HG03196 (cell line): ENCODE data around the gene DYRK4.

Source experiments
- ATAC-seq: cut with Tn5 transposase; IDR thresholded peaks from one replicate; pipeline ENCODE4 v1.9.1; 2021; ENCODE audit not compliant: unreplicated experiment

DYRK4 gene

DNA sequence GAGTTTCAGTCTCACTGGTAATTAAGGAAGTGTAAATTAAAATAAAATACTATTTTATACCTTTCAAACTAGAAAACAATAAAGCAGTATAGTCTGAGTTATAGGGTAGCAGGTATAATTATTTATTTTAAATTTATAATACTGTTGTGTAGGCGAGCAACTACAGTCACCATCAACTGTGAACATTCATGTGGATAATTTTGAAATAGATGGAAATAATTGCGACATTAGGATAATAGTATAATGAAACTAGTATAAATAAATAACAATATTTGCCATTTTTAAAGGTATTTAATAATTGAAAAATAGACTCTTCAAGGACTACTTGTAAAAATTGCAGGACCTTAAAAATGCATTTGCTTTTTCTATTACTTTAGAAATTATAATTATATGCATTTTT lies 3.8 kb upstream of the DYRK4 start:
- no peak for ATAC-seq

DNA sequence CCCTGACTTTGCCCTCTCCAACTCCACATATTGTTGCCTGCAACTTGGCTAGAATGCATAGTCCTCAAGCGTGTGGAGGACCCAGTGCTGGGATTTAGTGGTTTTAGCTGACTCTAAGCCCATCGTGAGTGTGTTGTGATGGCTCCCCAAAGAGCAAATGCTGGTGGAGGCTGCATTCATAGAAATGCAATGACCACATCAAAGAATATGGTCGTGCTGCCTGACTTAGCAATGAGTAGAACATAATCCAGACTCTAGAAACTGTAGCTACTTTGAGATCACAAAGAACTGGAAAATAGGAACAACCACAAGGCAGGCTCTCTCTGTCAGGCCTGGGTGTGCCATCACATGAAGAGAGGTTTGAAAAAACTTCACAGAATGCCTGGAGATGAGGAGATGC lies 1.3 kb downstream of the DYRK4 start:
- ATAC-seq: no peak

DNA sequence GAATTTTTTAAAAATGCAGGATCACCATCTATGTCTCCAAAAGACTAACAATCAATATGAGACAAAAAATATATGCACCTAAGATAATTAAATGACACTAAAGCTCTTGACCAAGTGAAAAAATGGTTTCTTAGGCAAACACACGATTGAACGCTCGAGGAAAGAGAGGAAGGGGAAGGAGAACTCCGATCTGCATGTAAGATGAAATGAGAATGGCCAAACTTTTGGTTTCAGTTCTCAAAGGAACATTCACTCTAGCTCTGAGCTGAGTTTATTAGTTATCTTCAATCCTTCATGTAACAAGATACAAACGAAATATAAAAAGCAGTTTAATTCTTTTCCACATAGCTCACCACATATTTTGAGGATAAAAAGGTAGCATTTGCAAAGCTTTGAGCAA lies 2.8 kb downstream of the DYRK4 start:
- no peak for ATAC-seq

DNA sequence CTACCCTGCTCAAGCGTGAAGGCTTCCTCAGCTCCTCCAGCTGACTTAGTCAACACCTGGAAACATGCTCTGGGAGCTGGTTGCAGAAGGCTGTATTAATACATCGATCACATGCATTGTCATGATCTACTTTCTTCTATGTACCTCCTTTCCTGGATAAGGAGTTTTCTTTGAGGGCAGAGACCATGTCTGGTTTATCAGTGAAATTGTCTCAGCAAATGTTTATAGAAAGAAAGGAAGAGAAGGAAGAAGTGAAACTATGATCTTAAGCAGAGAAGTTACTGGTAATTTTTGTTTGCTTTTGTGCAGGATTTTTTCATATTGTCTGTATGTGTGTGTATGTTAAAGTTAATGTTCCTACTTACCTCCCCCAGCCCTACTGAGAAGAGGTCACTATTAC lies 4.5 kb downstream of the DYRK4 start:
- ATAC-seq: no peak

DNA sequence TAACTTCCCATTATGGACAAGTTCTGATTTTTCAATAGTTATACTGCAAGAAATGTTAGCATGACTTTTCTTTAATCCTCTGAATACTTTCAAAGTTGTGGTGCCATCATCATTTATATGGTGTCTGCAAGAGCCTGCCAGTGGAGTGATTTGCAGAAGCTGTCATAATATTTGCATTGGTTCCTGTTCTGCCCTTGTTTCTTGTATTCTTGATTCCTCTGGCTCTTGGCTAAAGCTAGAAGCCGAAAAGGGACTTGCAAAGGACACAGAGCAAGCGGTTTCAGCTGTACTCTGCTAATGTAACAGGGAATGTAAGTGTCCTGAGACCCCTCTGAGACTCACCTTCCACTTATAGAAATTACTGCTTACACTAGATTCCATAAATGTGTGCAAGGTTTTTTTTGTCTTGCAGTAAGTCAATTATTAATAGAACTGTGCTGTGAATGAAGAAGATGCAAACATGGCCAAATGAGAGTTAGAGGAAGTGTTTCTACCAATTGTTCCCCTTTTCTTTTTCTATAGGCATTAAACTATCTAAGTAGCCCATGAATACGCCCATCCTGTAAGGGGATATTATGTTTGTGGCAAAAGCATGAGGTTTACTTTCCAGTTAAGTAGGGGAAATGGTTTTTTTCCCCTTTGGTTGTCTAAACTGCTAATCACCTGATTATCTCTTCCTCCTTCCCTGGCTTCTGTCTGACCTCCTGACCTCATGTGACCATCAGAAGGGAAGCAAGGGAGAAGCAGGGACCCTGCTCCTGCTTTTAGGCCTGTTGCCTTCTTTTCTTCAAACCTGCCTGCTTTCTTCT lies 5.3 kb downstream of the DYRK4 start:
- peak; percentile 50 for ATAC-seq

DNA sequence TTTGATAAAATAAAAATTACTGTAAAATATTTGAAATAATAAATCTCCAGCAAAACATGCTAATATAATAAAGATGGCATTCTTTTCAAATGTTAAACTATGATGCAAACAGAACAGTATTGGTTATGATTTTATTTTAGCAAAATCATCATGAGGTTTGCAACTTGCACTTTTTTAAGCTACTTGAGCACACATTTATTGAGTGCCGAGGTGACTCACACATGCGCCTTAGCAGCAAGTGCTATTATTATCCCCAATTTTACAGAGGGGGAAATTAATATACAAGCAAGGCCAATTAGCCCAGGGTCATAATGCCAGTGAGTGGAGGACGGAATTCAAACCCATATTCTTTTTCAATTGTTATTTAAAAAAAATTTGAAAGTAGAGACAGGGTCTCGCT lies 7.3 kb downstream of the DYRK4 start:
- no peak for ATAC-seq

DNA sequence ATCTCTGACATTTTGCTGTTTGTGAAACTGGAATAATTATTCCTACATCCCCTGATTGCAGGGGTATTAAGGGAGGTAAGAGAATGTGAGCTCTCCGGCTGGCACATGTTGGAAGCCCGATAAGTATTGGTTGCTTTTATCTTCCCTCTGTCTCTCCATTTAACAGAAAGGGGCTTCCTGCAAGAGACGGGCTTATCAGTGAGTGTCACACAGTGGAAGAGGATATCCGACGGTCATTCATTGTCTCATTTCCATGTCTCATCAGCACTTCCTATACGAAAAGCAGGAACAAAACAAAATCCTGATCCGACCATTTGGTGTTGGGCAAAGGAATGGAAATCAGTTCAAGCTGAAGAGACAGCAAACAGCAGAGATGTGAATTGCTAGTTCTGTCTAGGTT lies 10.7 kb downstream of the DYRK4 start:
- ATAC-seq: no peak

DNA sequence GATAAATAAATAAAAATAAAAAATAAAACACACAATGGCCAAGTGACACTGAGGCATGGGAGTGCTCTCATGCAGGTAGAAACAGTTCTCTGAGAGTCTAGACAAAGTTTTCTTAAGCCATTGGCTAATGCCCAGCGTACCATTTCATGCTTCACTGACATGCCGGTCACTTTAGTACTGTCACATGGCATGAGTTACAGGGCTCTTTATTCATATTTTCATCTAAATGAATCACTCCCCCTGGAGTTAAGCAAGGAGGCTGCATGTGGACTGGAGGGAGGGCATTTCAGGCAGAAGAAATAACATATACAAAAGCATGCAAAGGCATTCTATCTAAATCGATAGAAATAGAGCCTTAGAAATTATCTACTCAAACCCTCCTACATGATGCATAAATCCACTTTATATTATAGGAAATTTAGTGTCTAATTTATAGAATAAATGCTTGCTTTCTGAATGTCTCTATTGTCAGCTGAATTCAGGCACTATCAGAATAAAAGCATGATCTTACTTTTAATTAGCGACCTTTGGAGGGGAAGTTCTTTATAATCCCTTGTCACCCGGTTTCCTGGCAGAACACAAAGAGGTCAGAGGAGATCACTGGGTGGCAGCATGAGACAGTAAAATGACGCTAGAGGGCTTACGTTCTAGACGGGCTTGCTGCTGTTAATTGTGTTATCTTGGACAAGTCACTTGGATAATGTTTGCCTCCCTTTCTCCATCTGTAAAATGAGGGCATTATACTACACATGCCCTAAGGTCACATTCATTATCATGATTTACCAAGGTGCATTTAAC lies 17.5 kb downstream of the DYRK4 start:
- no peak for ATAC-seq

GRCh38 chr12:4580281-4580688 lies 18.3 kb downstream of the DYRK4 start:
- no peak for ATAC-seq

DNA sequence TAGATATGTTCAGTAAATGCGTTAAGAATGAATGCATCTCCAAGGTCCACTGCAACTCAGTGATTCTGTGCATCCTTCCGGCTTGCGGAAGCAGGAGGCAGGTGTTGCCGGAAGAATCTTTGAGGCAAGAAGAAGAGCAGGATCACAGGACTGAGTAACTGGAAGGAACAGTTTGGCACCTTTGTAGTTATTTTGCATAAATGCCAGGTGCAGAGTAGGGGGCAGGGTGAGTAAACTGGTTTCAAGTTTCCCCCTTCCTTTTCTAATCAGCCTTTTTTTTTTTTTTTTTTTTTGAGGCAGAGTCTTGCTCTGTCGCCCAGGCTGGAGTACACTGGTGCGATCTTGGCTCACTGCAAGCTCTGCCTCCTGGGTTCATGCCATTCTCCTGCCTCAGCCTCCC lies 22.3 kb downstream of the DYRK4 start:
- no peak for ATAC-seq

DNA sequence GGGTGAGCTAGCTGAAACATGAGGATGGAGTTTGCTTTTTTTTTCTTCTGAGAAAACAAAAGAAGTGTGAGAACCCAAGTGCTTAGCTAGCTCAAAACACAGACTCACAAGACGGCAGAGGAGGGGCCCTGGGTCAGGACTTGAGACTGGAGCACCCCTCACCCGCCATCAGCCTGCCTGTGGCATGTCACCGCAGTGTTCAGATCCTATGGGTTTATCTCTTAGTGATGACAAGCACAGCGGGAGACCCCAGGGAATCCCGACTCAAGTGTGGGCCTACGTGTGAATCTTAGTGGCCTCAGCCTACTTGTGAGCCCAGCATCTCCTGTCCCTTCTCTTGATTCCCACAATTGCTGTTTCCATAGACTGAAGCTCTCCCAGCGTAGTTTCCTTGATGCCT lies 22.9 kb downstream of the DYRK4 start:
- ATAC-seq: no peak

DNA sequence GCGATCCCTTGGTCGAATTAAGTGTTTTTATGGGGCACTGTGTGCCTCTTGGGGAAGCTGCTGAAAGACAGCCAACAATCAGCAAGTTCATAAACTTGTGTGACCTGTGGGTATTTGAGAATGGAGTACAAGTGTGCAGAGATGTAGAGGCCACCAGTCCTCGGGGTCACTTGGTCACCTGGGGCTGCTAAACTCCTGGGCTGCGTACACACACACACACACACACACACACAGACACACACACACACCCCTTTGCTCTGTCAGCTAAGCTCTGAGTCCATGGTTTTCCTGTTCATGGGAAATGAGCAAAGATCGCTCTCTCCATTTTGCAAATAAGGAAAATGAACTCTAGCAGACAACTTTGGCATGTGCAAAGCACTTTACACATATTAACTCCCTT lies 24.5 kb downstream of the DYRK4 start:
- no peak for ATAC-seq

DNA sequence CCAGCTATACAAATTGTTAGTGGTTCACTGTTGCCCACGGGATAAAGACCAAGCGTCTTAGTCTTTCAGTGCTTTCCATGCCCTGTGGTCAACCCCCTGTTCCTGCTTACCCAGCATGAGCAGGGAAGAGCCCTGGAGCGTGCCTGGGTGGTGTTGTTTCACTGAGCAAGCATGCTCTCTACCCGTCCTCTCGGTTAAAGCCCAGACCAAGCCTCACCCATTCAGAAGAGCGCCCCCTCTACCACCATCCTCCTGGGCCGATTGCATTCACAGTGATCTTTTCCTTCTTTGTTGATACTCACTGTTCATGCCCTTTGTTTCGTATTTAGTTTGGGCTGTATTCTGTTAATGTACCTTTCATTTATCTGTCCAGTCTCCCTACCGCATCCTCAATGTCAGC lies 25.1 kb downstream of the DYRK4 start:
- ATAC-seq: no peak

GRCh38 chr12:4588916-4589315 lies 26.9 kb downstream of the DYRK4 start:
- no peak for ATAC-seq

DNA sequence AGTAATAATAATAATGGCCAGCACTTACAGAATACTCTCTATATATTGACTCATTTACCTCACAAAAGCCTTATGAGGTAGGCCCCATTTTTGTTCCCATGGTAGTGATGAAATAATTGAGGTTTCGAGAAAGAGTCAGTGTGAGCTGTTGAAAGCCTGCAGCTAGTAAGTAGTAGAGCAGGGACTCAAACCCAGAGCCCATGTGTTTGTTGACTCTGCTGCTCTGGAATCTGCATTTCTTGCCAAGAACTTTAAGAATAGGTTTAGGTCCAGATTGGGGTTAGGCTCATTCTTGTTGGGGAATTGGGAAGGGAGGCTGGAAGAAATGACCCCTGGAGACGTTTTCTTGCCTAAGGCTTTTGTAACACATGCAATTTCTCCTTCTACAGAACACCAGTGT lies 27.9 kb downstream of the DYRK4 start:
- ATAC-seq: no peak

DNA sequence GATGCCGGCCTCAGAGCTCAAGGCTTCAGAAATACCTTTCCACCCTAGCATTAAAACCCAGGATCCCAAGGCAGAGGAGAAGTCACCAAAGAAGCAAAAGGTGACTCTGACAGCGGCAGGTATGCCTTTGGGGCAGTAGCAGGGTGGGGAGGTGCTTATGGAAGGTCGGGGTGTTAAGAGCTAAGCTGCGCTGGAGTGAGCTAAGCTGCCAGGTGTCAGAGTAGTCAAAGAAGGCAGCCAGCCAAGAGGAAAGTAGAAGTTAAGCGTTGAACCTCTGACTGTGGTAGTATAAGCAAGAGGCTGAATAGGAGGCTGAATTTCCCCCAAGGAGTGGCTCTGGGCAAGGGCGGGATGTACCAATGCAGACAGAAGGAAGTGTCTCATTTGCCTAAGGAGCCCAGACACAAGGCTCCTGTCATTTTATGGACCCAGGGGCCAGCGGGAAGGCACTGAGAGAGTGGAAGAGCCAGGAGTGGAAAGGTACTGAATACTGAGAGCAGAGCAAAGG lies 29.2 kb downstream of the DYRK4 start:
- no peak for ATAC-seq

- ATAC-seq: no peak
Measured at GRCh38 chr12:4595881-4596280, 33.9 kb downstream of the DYRK4 start.

DNA sequence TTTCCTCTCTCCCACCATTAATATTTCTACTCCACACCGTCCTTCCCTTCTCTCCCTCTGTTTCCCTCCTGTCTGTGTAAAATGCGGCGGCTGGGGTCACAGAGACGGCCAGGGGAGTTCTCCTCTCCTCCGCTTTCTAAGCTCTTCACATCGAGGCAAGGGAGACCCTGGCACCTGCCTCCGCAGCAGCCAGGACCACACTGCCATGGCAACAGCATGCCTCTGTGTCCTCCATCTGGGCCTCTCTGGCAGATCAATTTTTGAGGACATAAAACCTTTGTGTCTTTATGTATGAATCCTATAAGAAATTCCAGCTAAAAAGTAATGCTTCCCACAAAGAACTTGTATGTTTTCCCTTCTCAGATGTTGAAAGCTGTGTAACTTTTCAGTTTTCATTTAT lies 41.4 kb downstream of the DYRK4 start:
- no peak for ATAC-seq

GRCh38 chr12:4603946-4604345 lies 41.9 kb downstream of the DYRK4 start:
- no peak for ATAC-seq

DNA sequence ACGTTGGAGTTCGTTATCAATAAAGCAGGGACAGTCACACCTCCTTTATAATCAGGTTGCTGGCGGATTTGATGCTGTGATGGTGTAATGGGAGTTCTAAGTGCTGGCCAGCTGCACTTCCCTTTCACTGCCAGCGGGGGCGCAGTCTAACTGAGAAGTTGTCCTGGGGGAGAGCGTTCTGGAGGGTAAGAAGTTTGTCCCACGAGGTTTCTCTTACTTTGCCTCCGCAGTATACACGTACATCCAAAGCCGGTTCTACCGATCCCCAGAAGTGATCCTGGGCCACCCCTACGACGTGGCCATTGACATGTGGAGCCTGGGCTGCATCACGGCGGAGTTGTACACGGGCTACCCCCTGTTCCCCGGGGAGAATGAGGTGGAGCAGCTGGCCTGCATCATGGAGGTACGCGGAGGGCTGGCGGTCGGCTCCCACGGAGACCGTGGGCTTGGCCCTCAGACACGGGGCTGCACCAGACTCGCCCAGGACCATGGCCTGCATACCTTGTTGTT lies 42.7 kb downstream of the DYRK4 start:
- peak; percentile 96 for ATAC-seq

DNA sequence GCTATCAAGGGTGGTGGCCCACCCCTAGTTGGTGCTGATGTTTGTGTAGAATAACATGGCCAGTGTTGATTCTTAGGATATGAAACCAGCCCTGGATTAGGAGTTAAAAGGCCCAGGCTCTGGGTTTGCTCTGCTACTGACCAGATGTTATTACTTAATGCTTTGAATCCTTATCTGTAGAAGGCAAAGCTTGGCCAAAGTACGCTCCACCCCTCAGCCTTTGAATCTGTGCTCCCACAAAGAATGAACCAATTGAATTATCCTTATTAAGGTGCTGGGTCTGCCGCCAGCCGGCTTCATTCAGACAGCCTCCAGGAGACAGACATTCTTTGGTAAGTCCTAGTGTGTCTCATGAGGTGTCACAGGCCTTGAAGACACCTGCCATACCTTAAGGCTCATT lies 45.0 kb downstream of the DYRK4 start:
- ATAC-seq: no peak

GRCh38 chr12:4609071-4609470 lies 47.1 kb downstream of the DYRK4 start:
- ATAC-seq: no peak
